ENCODE results near the gene CCNE1. TPM values are rescaled to one million over a fixed set of nuclear protein-coding genes. Genes with fewer than 3 reads are reported as not detected.

CCNE1 gene
- total and polyA plus RNA-seq, 9 of the 15 experiments (the other 6 are each of a cell fraction or from before 2014, with no cell fraction given) = 6.2 to 41.0 (median 31.6) TPM

GRCh38 chr19:29785955-29786589 lies 25.7 kb upstream of the CCNE1 start (continued):
- TF ChIP-seq ZNF639 (CRISPR knock-in tag; conservative IDR thresholded peaks at IDR 0.05 in 1 of 2, IDR thresholded peaks at IDR 0.05 in 1 of 2) (no peak), IRF2 (CRISPR knock-in tag; IDR thresholded peaks at IDR 0.05) (no peak), ESRRB (CRISPR knock-in tag; IDR thresholded peaks at IDR 0.05; ENCODE audit: borderline replicate concordance) (no peak), ZBTB49 (CRISPR knock-in tag; IDR thresholded peaks at IDR 0.05; ENCODE audit: borderline replicate concordance) (no peak), SMARCA5 (IDR thresholded peaks at IDR 0.05) (peak; percentile 100), BRCA1 (IDR thresholded peaks at IDR 0.05) (no peak), BRCA1 (CRISPR knock-in tag; IDR thresholded peaks at IDR 0.05) (no peak), ZNF77 (CRISPR knock-in tag; IDR thresholded peaks at IDR 0.05) (no peak), CREM (IDR thresholded peaks at IDR 0.05; ENCODE audit: low read depth) (no peak), RREB1 (CRISPR knock-in tag; IDR thresholded peaks at IDR 0.05) (no peak), ZNF354B (CRISPR knock-in tag; IDR thresholded peaks at IDR 0.05) (no peak), MYC (IDR thresholded peaks at IDR 0.05; ENCODE audit: low read depth, low read length) (no peak), MYC (CRISPR knock-in tag; IDR thresholded peaks at IDR 0.05; ENCODE audit: borderline replicate concordance, low read depth) (no peak), MIER1 (IDR thresholded peaks at IDR 0.05; ENCODE audit: low read depth) (no peak), PKNOX1 (IDR thresholded peaks at IDR 0.05) (no peak), OTX1 (CRISPR knock-in tag; IDR thresholded peaks at IDR 0.05) (no peak), HNRNPH1 (optimal IDR thresholded peaks at IDR 0.05; ENCODE audit: low read depth, low read length) (no peak), PML (IDR thresholded peaks at IDR 0.05; ENCODE audit: low read length) (no peak), SAFB2 (IDR thresholded peaks at IDR 0.05; ENCODE audit: borderline replicate concordance, low read depth, low read length, severe bottlenecking) (no peak)
